Peyer's patch (tissue), 4 donors: ENCODE data around the gene RAE1.

Experiments used
- POLR2A ChIP-seq, 2 donors: fragments of 450-650 bp; IDR thresholded peaks; one replicate each; pipeline ENCODE4 v1.5.1; 2017; ENCODE audit warnings: antibody characterized with exemption in 2 of 2, mild to moderate bottlenecking in 2 of 2, moderate library complexity in 2 of 2
- TF ChIP-seq, protein P1 (sequence below), 6 experiments: fragments of 450-650 bp in 4 of 6; fragments of 200-600 bp in 2 of 6; sonication (generic) in 1 of 6; IDR thresholded peaks; one replicate each; pipeline ENCODE4 v1.5.1; 2017 to 2019; ENCODE audit warnings: antibody characterized with exemption in 6 of 6, mild to moderate bottlenecking in 3 of 6, moderate library complexity in 1 of 6

DNA sequence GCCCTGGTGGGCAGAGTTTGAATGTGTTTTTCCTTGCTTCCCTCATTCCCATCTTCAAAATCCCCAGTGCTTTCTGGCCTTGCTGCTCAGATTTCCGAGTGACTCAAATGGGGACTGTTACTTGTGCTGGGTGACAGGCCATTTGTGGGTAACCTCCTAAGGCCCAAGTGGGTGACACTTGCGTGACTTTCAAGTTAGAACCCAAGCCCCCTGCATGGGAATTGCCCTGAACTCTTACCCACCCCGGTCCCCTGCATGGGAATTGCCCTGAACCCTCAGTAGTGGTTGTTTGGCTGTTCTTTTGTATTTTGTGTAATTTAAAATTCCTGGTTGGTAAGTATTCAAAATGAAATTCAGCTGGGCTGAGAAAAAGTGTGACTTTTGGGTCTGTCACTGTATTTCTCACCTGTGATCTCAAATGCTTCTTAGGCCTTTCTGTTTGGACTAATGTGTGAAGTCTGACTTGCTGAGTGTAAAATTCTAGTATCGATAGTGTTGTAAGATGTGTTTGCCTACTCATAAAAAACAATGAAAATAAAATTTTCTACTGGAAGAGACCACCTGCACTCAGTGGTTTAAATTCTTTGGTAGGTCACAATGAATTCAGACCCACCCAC lies 27.7 kb downstream of the RAE1 start:
- TF ChIP-seq, protein P1, sequence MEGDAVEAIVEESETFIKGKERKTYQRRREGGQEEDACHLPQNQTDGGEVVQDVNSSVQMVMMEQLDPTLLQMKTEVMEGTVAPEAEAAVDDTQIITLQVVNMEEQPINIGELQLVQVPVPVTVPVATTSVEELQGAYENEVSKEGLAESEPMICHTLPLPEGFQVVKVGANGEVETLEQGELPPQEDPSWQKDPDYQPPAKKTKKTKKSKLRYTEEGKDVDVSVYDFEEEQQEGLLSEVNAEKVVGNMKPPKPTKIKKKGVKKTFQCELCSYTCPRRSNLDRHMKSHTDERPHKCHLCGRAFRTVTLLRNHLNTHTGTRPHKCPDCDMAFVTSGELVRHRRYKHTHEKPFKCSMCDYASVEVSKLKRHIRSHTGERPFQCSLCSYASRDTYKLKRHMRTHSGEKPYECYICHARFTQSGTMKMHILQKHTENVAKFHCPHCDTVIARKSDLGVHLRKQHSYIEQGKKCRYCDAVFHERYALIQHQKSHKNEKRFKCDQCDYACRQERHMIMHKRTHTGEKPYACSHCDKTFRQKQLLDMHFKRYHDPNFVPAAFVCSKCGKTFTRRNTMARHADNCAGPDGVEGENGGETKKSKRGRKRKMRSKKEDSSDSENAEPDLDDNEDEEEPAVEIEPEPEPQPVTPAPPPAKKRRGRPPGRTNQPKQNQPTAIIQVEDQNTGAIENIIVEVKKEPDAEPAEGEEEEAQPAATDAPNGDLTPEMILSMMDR (IDR thresholded peaks at IDR 0.05), result no peak
- TF ChIP-seq POLR2A (IDR thresholded peaks at IDR 0.05), result no peak
